ENCODE results near the gene CHGA.

Gene CHGA

GRCh38 chr14:92920001-92920400 is 2.9 kb upstream of the CHGA start:
- DNase-seq (no peak), ATAC-seq (no peak)
- Mint-ChIP-seq H3K27me3 (peaks cover 69% of the 10 kb centered on the region), H3K4me1 (peaks cover 5% of the 10 kb centered on the region), H3K4me3 (no peak overlapping the region), H3K27ac (no peak overlapping the region), H3K9me3 (peaks cover 0 to 6% of the 10 kb centered on the region in 2 donors)

GRCh38 chr14:92922155-92922735 is 705 bp upstream of the CHGA start:
- peaks cover 0 to 6% of the 10 kb centered on the region in 2 donors for H3K9me3 Mint-ChIP-seq
- peaks cover 75% of the 10 kb centered on the region for H3K27me3 Mint-ChIP-seq

GRCh38 chr14:92923744-92924103 is 774 bp downstream of the CHGA start:
- ATAC-seq (no peak), DNase-seq (no peak)
- Mint-ChIP-seq H3K9me3 (peaks cover 0 to 6% of the 10 kb centered on the region in 2 donors), H3K27ac (no peak overlapping the region), H3K27me3 (peaks cover 65% of the 10 kb centered on the region), H3K4me1 (peaks cover 5% of the 10 kb centered on the region), H3K4me3 (no peak overlapping the region)

More at GRCh38 chr14:92922155-92922735, 705 bp upstream of the CHGA start:
- Mint-ChIP-seq H3K4me3 (peak overlapping the region in 1 of 2 donors; percentile 54), H3K27ac (no peak overlapping the region), H3K4me1 (peaks cover 5% of the 10 kb centered on the region)
- ATAC-seq: no peak
- no peak for DNase-seq

- Mint-ChIP-seq H3K9me3 (peaks cover 0 to 3% of the 10 kb centered on the region in 2 donors), H3K27me3 (peaks cover 61% of the 10 kb centered on the region), H3K4me3 (no peak overlapping the region), H3K4me1 (peaks cover 5% of the 10 kb centered on the region), H3K27ac (no peak overlapping the region)
- DNase-seq: no peak
- no peak for ATAC-seq
Measured at GRCh38 chr14:92924247-92924646, 1.3 kb downstream of the CHGA start.

GRCh38 chr14:92925446-92925845 is 2.5 kb downstream of the CHGA start:
- Mint-ChIP-seq H3K4me1 (peaks cover 5% of the 10 kb centered on the region), H3K4me3 (no peak overlapping the region), H3K27me3 (peaks cover 52% of the 10 kb centered on the region), H3K9me3 (no peaks in the 10 kb centered on the region), H3K27ac (no peak overlapping the region)
- ATAC-seq: no peak
- DNase-seq: no peak

- DNase-seq: no peak
- no peak overlapping the region for H3K4me3 Mint-ChIP-seq
- no peaks in the 10 kb centered on the region for H3K9me3 Mint-ChIP-seq
- H3K27ac Mint-ChIP-seq: peak overlapping the region in 1 of 2 donors; percentile 9
- H3K4me1 Mint-ChIP-seq: peaks cover 5% of the 10 kb centered on the region
- H3K27me3 Mint-ChIP-seq: peaks cover 44% of the 10 kb centered on the region
- ATAC-seq: no peak
Measured at GRCh38 chr14:92926180-92926845, 3.4 kb downstream of the CHGA start.

GRCh38 chr14:92926931-92927330 is 4.0 kb downstream of the CHGA start:
- H3K27me3 Mint-ChIP-seq: peaks cover 38% of the 10 kb centered on the region
- DNase-seq: no peak
- H3K27ac Mint-ChIP-seq: no peak overlapping the region
- no peak overlapping the region for H3K4me3 Mint-ChIP-seq
- ATAC-seq: no peak
- peaks cover 5% of the 10 kb centered on the region for H3K4me1 Mint-ChIP-seq
- H3K9me3 Mint-ChIP-seq: no peaks in the 10 kb centered on the region

- Mint-ChIP-seq H3K4me3 (no peak overlapping the region), H3K9me3 (no peaks in the 10 kb centered on the region), H3K27ac (no peak overlapping the region), H3K27me3 (peaks cover 31% of the 10 kb centered on the region), H3K4me1 (peaks cover 5% of the 10 kb centered on the region)
- DNase-seq: no peak
- no peak for ATAC-seq
Measured at GRCh38 chr14:92927349-92928257, 4.7 kb downstream of the CHGA start.

- Mint-ChIP-seq H3K4me1 (peaks cover 5% of the 10 kb centered on the region), H3K27me3 (peaks cover 26% of the 10 kb centered on the region), H3K9me3 (no peaks in the 10 kb centered on the region), H3K4me3 (no peak overlapping the region), H3K27ac (no peak overlapping the region)
- ATAC-seq: no peak
- no peak for DNase-seq
Measured at GRCh38 chr14:92928258-92928629, 5.3 kb downstream of the CHGA start.

GRCh38 chr14:92928961-92929688 is 6.2 kb downstream of the CHGA start:
- DNase-seq (no peak), ATAC-seq (no peak)
- peaks cover 2% of the 10 kb centered on the region for H3K4me1 Mint-ChIP-seq
- H3K4me3 Mint-ChIP-seq: no peak overlapping the region
- no peaks in the 10 kb centered on the region for H3K9me3 Mint-ChIP-seq
- no peak overlapping the region for H3K27ac Mint-ChIP-seq
- peaks cover 18% of the 10 kb centered on the region for H3K27me3 Mint-ChIP-seq

GRCh38 chr14:92929689-92930608 is 7.0 kb downstream of the CHGA start:
- ATAC-seq (no peak), DNase-seq (no peak)
- H3K4me3 Mint-ChIP-seq: no peak overlapping the region
- H3K9me3 Mint-ChIP-seq: no peaks in the 10 kb centered on the region
- no peak overlapping the region for H3K27ac Mint-ChIP-seq
- peaks cover 9% of the 10 kb centered on the region for H3K27me3 Mint-ChIP-seq
- no peaks in the 10 kb centered on the region for H3K4me1 Mint-ChIP-seq

- H3K9me3 Mint-ChIP-seq: no peaks in the 10 kb centered on the region
- peak overlapping the region in 1 of 2 donors; percentile 93 for H3K27ac Mint-ChIP-seq
- no peak overlapping the region for H3K4me3 Mint-ChIP-seq
- H3K4me1 Mint-ChIP-seq: no peaks in the 10 kb centered on the region
- no peak for ATAC-seq
- no peaks in the 10 kb centered on the region for H3K27me3 Mint-ChIP-seq
- no peak for DNase-seq
Measured at GRCh38 chr14:92930737-92931602, 8.0 kb downstream of the CHGA start.

- DNase-seq: no peak
- Mint-ChIP-seq H3K4me3 (no peak overlapping the region), H3K4me1 (no peaks in the 10 kb centered on the region), H3K9me3 (no peaks in the 10 kb centered on the region), H3K27ac (no peak overlapping the region), H3K27me3 (no peaks in the 10 kb centered on the region)
- ATAC-seq: no peak
Measured at GRCh38 chr14:92931681-92932447, 8.9 kb downstream of the CHGA start.
